CD14-positive monocyte (primary cell): ENCODE measurements around the gene POU2F1. TPM values are rescaled to one million over a fixed set of nuclear protein-coding genes. Genes with fewer than 3 reads are reported as not detected.

Experiments
- DNase-seq, 3 donors: peaks; one replicate each; pipeline ENCODE4 v3.0.0-alpha.2; 2011 to 2022
- H2AFZ ChIP-seq: 2 replicates; pipeline ENCODE4 v1.6.0; 2012; ENCODE audit warnings: mild to moderate bottlenecking, low read depth, low read length, inconsistent platforms; ENCODE audit not compliant: insufficient read depth, poor library complexity, severe bottlenecking
- H3K27ac ChIP-seq, 2 donors: 1 replicate in 1 of 2; 2 replicates in 1 of 2; pipeline ENCODE4 v1.5.1; 2012 to 2013; ENCODE audit warnings: low read length in 2 of 2, control low read depth in 1 of 2, inconsistent platforms in 1 of 2, low read depth in 1 of 2, mild to moderate bottlenecking in 1 of 2
- H3K27me3 ChIP-seq, 2 donors: one replicate each; pipeline versions ENCODE4 v1.6.0 to v1.6.1; 2011 to 2013; ENCODE audit warnings: low read length in 2 of 2; ENCODE audit not compliant: control insufficient read depth in 2 of 2, insufficient read depth in 2 of 2
- H3K36me3 ChIP-seq, 2 donors: replicated peaks in 1 of 2; 1 replicate in 1 of 2; 2 replicates in 1 of 2; pipeline versions ENCODE4 v1.5.1 to v1.6.1; 2012 to 2013; ENCODE audit warnings: low read length in 2 of 2, control low read depth in 1 of 2, inconsistent platforms in 1 of 2, mild to moderate bottlenecking in 1 of 2; ENCODE audit not compliant: insufficient read depth in 2 of 2, control insufficient read depth in 1 of 2
- H3K4me1 ChIP-seq, 2 donors: 1 replicate in 1 of 2; 2 replicates in 1 of 2; pipeline versions ENCODE4 v1.5.1 to v1.6.1; 2012 to 2013; ENCODE audit warnings: low read length in 2 of 2, control low read depth in 1 of 2, inconsistent platforms in 1 of 2, mild to moderate bottlenecking in 1 of 2, moderate library complexity in 1 of 2; ENCODE audit not compliant: insufficient read depth in 2 of 2, control insufficient read depth in 1 of 2
- H3K4me2 ChIP-seq: replicated peaks from 2 replicates; pipeline ENCODE3; 2012; ENCODE audit warnings: low read length, moderate library complexity, mild to moderate bottlenecking; ENCODE audit not compliant: poor library complexity, severe bottlenecking; ENCODE audit errors: extremely low read depth
- H3K4me3 ChIP-seq, 3 experiments: fragments of 200-600 bp in 1 of 3; sonication (generic) in 1 of 3; replicated peaks in 1 of 3; 1 replicate in 2 of 3; 2 replicates in 1 of 3; pipeline ENCODE4 v1.5.1; 2011 to 2013; ENCODE audit warnings: low read length in 3 of 3, mild to moderate bottlenecking in 3 of 3, control low read depth in 2 of 3, low read depth in 2 of 3, inconsistent platforms in 1 of 3, moderate library complexity in 1 of 3
- H3K79me2 ChIP-seq: 2 replicates; pipeline ENCODE4 v1.6.0; 2012; ENCODE audit warnings: mild to moderate bottlenecking, control low read depth, inconsistent platforms, low read length, moderate library complexity; ENCODE audit not compliant: insufficient read depth
- H3K9ac ChIP-seq: 2 replicates; pipeline ENCODE4 v1.6.0; 2017; ENCODE audit warnings: low read length, mild to moderate bottlenecking; ENCODE audit not compliant: insufficient read depth, poor library complexity, severe bottlenecking
- H3K9me3 ChIP-seq, 2 donors: replicated peaks in 1 of 2; 1 replicate in 1 of 2; 2 replicates in 1 of 2; pipeline versions ENCODE4 v1.5.1 to v1.6.1; 2012 to 2013; ENCODE audit warnings: low read length in 2 of 2, control low read depth in 1 of 2; ENCODE audit not compliant: control insufficient read depth in 1 of 2, insufficient read depth in 1 of 2
- H4K20me1 ChIP-seq: 2 replicates; pipeline ENCODE4 v1.6.0; 2012; ENCODE audit warnings: mild to moderate bottlenecking, low read length, control low read depth, moderate library complexity; ENCODE audit not compliant: insufficient read depth
- H3K27ac Mint-ChIP-seq, 7 donors: one replicate each; pipeline ENCODE4 v1.8.0; 2020; ENCODE audit warnings: mild to moderate bottlenecking in 7 of 7, mixed read lengths in 7 of 7, moderate library complexity in 6 of 7, inconsistent platforms in 2 of 7
- H3K27me3 Mint-ChIP-seq, 3 donors: one replicate each; pipeline ENCODE4 v1.8.0; 2021 to 2022; ENCODE audit warnings: low read depth in 3 of 3, mild to moderate bottlenecking in 3 of 3, mixed read lengths in 3 of 3, moderate library complexity in 3 of 3, inconsistent platforms in 1 of 3
- H3K36me3 Mint-ChIP-seq, 2 donors: one replicate each; pipeline ENCODE4 v1.8.0; 2020; ENCODE audit warnings: mixed read lengths in 2 of 2, inconsistent platforms in 1 of 2, mild to moderate bottlenecking in 1 of 2
- H3K4me1 Mint-ChIP-seq: one replicate; pipeline ENCODE4 v1.8.0; 2020; ENCODE audit warnings: mild to moderate bottlenecking, mixed read lengths
- H3K4me3 Mint-ChIP-seq, 2 donors: one replicate each; pipeline ENCODE4 v1.8.0; 2020; ENCODE audit warnings: mild to moderate bottlenecking in 2 of 2, mixed read lengths in 2 of 2, moderate library complexity in 1 of 2
- H3K9me3 Mint-ChIP-seq, 7 donors: one replicate each; pipeline ENCODE4 v1.8.0; 2020 to 2022; ENCODE audit warnings: mixed read lengths in 7 of 7, mild to moderate bottlenecking in 6 of 7, moderate library complexity in 6 of 7, inconsistent platforms in 2 of 7
- WGBS: methylation state at CpG from one replicate; pipeline ENCODE4 v1.1.5; 2013; ENCODE audit warnings: missing lambda C conversion rate; ENCODE audit not compliant: insufficient coverage; 5-methylcytosine and 5-hydroxymethylcytosine counted together
- intact Hi-C, 2 donors: fragments of 100-400 bp; cut with micrococcal nuclease; formaldehyde crosslinking; loops; one replicate each; pipeline versions ENCODE4 v1.15.0 to v1.15.1; 2023
- polyA minus RNA-seq: library from RNA; depleted of rRNA, polyadenylated mRNA; stranded (reverse); fragments of >200 nt; gene quantifications from 2 replicates; pipeline ENCODE4 v1.2.3, GENCODE V29; 2012
- polyA plus RNA-seq, 3 donors: library from polyadenylated mRNA; depleted of rRNA in 1 of 3; unstranded in 2 of 3; stranded (reverse) in 1 of 3; fragments of 300-500 nt in 2 of 3; fragments of >200 nt in 1 of 3; fragmentation: Illumina TruSeq in 2 of 3; gene quantifications; 1 replicate in 2 of 3; 2 replicates in 1 of 3; pipeline ENCODE4 v1.2.3, GENCODE V29; 2012 to 2021
- total RNA-seq, 12 experiments: library from RNA in 1 of 12; stranded (reverse) in 1 of 12; fragments of 120-200 nt in 1 of 12; gene quantifications; one replicate each; pipeline ENCODE4 v1.2.4 and lab custom pipeline; 2013 to 2026; ENCODE audit warnings: mixed read lengths in 6 of 12, inconsistent platforms in 1 of 12
- TF ChIP-seq, protein P1 (sequence below): fragments of 200-600 bp; IDR thresholded peaks from one replicate; pipeline ENCODE4 v1.8.0; 2022; ENCODE audit warnings: antibody characterized with exemption, mild to moderate bottlenecking

The POU2F1 gene
- total RNA-seq (2013), result 6.7 TPM
- polyA plus RNA-seq (1 to 10 TPM; 2.3 to 4.2 (median 3.9) TPM), polyA minus RNA-seq (7.6 and 9.2 TPM in 2 replicates), total RNA-seq (lab: John Stamatoyannopoulos, UW) (30.8 to 75.9 (median 45.2) reads per million in 11 experiments)

DNA sequence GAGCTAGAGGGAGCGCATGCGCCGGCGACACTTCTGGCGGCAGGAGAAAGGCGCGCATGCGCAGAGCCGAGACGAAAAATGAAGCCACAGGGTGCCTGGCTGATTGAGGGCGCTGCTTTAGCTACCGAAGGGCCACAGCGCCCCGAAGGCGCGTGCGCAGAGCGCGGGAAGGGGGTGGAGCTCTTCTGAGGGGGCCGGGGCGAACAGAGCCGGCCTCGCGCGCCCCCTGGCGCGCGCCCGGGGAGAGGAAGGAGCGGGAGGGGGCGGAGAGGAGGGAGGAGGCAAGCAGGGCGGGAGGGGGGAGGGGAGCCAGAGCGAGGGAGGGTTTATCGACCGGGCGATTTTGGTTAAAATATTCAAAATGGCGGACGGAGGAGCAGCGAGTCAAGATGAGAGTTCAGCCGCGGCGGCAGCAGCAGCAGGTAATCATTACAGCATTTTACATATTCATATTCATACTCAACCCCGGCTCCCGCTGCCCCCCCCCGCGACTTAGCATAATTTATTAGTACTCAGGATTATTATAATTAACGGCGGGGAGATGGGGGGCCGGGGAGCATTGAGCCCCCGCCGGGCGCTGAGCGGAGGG lies at the start of gene POU2F1:
POU2F1 (plus strand) TSS at position 350 of the 589 bp plus-strand sequence; CDS start at position 362, 12 bp downstream.
- peak within 1 kb of the TSS; percentile 90 to 99 for H3K4me3 Mint-ChIP-seq
- no peaks in the 10 kb centered on the region for H3K27me3 Mint-ChIP-seq
- Histone ChIP-seq H3K4me3 (peak within 1 kb of the TSS; percentile 91 to 99 (median 91)), H3K27me3 (no peaks in the 10 kb centered on the region), H3K9me3 (no peaks in the 10 kb centered on the region), H3K36me3 (no peaks in the 10 kb centered on the region), H2AFZ (peak within 1 kb of the TSS; percentile 94), H3K27ac (peak within 1 kb of the TSS; percentile 86 to 97), H4K20me1 (no peaks in the 10 kb centered on the region), H3K9ac (peak within 1 kb of the TSS; percentile 79), H3K4me2 (peak within 1 kb of the TSS; percentile 93), H3K4me1 (peaks cover 11 to 18% of the 10 kb centered on the region in 2 donors), H3K79me2 (peaks cover 35% of the 10 kb centered on the region)
- 0% methylated on average over 27 of the region's 53 CpGs for WGBS
- peaks cover 35% of the 10 kb centered on the region for H3K4me1 Mint-ChIP-seq
- TF ChIP-seq, protein P1, sequence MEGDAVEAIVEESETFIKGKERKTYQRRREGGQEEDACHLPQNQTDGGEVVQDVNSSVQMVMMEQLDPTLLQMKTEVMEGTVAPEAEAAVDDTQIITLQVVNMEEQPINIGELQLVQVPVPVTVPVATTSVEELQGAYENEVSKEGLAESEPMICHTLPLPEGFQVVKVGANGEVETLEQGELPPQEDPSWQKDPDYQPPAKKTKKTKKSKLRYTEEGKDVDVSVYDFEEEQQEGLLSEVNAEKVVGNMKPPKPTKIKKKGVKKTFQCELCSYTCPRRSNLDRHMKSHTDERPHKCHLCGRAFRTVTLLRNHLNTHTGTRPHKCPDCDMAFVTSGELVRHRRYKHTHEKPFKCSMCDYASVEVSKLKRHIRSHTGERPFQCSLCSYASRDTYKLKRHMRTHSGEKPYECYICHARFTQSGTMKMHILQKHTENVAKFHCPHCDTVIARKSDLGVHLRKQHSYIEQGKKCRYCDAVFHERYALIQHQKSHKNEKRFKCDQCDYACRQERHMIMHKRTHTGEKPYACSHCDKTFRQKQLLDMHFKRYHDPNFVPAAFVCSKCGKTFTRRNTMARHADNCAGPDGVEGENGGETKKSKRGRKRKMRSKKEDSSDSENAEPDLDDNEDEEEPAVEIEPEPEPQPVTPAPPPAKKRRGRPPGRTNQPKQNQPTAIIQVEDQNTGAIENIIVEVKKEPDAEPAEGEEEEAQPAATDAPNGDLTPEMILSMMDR, result peak; percentile 35
- peak within 1 kb of the TSS; percentile 89 to 97 (median 92) for H3K27ac Mint-ChIP-seq
- H3K36me3 Mint-ChIP-seq, result peaks cover 0 to 2% of the 10 kb centered on the region in 2 donors
- intact Hi-C loops, result loop anchor here (5.0 to 10.0 kb wide), 5 partner anchors 42 to 714 kb away; partner anchors contain the start of genes DCAF6 (in 1 of the 2) and MPC2 (in 1 of the 2)
- peak; percentile 98 to 100 (median 99) for DNase-seq
- no peaks in the 10 kb centered on the region for H3K9me3 Mint-ChIP-seq

DNA sequence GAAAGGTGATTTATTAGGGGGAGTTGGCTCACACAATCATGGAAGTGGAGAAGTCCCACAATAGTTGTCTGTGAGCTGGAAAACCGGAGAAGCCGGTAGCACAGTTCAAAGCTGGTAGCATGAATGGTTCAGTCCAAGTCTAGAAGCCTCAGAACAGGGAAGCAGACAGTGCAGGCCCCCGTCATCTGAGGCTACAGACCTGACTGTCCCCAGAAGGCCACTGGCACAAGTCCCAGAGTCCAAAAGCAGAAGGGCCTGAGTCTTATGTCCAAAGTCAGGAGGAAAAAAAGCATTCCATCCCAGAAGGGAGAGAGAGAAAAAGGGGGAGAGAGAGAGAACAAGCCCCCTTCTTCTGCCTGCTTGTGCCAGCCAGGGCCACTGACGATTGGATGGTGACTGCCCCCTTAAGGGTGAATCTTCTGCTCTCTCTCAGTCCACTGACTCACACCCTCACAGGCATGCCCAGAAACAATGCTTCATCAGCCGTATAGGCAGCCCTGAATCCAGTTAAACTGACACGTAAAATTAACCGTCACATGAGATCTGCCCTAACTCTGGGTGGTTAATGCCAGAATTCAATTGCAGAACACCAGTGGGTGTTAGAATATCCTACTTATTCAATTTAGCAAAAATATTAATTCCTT lies 49.3 kb upstream of the POU2F1 start:
- WGBS, result 94% methylated on average over 7 of the region's 7 CpGs
- Histone ChIP-seq H3K27me3 (no peaks in the 10 kb centered on the region), H3K9me3 (peaks cover 0 to 3% of the 10 kb centered on the region in 2 donors), H3K4me1 (no peaks in the 10 kb centered on the region), H3K36me3 (no peaks in the 10 kb centered on the region), H3K4me3 (no peak overlapping the region), H3K9ac (no peak overlapping the region), H3K4me2 (no peak overlapping the region), H3K27ac (no peak overlapping the region), H2AFZ (no peak overlapping the region), H3K79me2 (no peaks in the 10 kb centered on the region), H4K20me1 (no peaks in the 10 kb centered on the region)
- Mint-ChIP-seq H3K4me3 (no peak overlapping the region), H3K27ac (no peak overlapping the region), H3K36me3 (no peaks in the 10 kb centered on the region), H3K9me3 (peaks cover 0 to 14% (median 5%) of the 10 kb centered on the region in 7 donors), H3K4me1 (no peaks in the 10 kb centered on the region), H3K27me3 (peaks cover 0 to 10% (median 6%) of the 10 kb centered on the region in 3 donors)
- TF ChIP-seq, protein P1, result no peak
- DNase-seq, result no peak
- intact Hi-C loops, result no loop called here
